NT2/D1 (cell line): ENCODE results near the gene GNPNAT1.

ENCODE experiments used
- DNase-seq: peaks from one replicate; pipeline ENCODE4 v3.0.0-alpha.2; 2011; ENCODE audit warnings: low read depth, low spot score
- H3K27me3 ChIP-seq: 2 replicates; pipeline ENCODE4 v1.6.0; 2011; ENCODE audit warnings: mild to moderate bottlenecking; ENCODE audit not compliant: insufficient read length, insufficient read depth
- H3K36me3 ChIP-seq: 2 replicates; pipeline ENCODE4 v1.6.1; 2011; ENCODE audit warnings: mild to moderate bottlenecking, low read length, mixed read lengths; ENCODE audit not compliant: insufficient read depth, insufficient read length
- H3K4me1 ChIP-seq: 2 replicates; pipeline ENCODE4 v1.5.1; 2011; ENCODE audit not compliant: insufficient read depth, insufficient read length
- H3K4me3 ChIP-seq: 2 replicates; pipeline ENCODE4 v1.5.1; 2011; ENCODE audit warnings: low read depth; ENCODE audit not compliant: insufficient read length
- H3K9ac ChIP-seq: 2 replicates; pipeline ENCODE4 v1.6.0; 2011; ENCODE audit warnings: low read depth; ENCODE audit not compliant: insufficient read length
- H3K9me3 ChIP-seq: 2 replicates; pipeline ENCODE4 v1.5.1; 2011; ENCODE audit warnings: mild to moderate bottlenecking, low read length; ENCODE audit not compliant: insufficient read depth
- SUZ12 ChIP-seq: IDR thresholded peaks from 2 replicates; pipeline ENCODE4 v1.6.1; 2011; ENCODE audit not compliant: insufficient read length, insufficient read depth; ENCODE audit errors: extremely low read depth
- YY1 ChIP-seq: IDR thresholded peaks from 2 replicates; pipeline ENCODE4 v1.6.1; 2011; ENCODE audit not compliant: insufficient read length, insufficient read depth
- ZNF274 ChIP-seq: IDR thresholded peaks from 2 replicates; pipeline ENCODE4 v1.6.1; 2011; ENCODE audit warnings: mild to moderate bottlenecking, low read depth, low read length

GNPNAT1 gene

GRCh38 chr14:52791223-52792096 is at the start of gene GNPNAT1:
TSS of gene GNPNAT1 (minus strand) at chr14:52791607. CDS start at chr14:52784650, 6,957 bp downstream.
- peak within 1 kb of the TSS; percentile 82 for H3K4me3 ChIP-seq
- no peak for TF ChIP-seq ZNF274
- TF ChIP-seq SUZ12: no peak
- no peak for TF ChIP-seq YY1
- no peaks in the 10 kb centered on the region for H3K27me3 ChIP-seq
- peaks cover 4% of the 10 kb centered on the region for H3K36me3 ChIP-seq
- DNase-seq: peak; percentile 60
- no peaks in the 10 kb centered on the region for H3K9me3 ChIP-seq
- H3K9ac ChIP-seq: peak within 1 kb of the TSS; percentile 86
- H3K4me1 ChIP-seq: no peaks in the 10 kb centered on the region

DNA sequence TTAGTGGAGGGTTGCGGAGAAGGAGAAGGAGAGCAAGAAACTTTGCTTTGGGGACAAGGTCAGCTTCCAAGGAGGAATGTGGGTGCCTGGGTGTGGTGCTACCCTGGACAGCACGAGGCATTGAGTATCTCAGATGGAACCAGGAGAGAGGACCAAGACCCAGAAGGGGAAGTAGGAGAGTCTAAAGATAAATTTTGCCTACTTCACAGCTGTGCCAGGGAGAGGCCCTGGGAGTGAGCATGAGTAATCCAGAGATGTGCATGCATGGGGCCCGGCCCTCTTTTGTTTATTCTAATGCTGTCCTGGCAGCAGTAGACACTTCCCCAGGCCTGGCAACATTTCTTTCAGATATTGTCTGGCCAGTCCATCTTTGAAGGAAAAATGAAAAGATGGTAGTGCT is 49.5 kb upstream of the GNPNAT1 start:
- H3K4me1 ChIP-seq: no peaks in the 10 kb centered on the region
- no peak for DNase-seq

DNA sequence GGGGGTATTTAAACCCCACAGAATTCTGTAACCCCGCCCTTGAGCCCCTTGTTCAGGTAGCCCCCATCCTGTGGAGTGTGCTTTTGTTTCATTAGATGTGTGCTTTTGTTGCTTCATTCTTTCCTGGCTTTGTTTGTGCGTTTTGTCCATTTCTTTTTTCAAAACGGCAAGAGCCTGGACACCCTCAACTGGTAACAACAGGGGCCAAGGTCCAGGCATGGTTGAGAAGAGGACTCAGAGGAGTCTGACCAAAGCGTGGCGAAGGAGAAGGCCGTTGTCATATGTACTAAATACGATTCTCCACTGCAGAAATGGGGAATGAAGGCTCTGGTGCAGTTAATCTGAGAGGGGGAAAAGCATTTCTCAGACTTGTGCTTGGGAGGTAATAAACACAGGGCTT is 46.0 kb upstream of the GNPNAT1 start:
- Histone ChIP-seq H3K36me3 (no peaks in the 10 kb centered on the region), H3K4me3 (no peak overlapping the region), H3K27me3 (no peaks in the 10 kb centered on the region), H3K4me1 (no peaks in the 10 kb centered on the region), H3K9me3 (no peaks in the 10 kb centered on the region), H3K9ac (no peak overlapping the region)
- TF ChIP-seq ZNF274: no peak
- no peak for TF ChIP-seq YY1
- no peak for TF ChIP-seq SUZ12
- no peak for DNase-seq

More for the DNA sequence above, 49.5 kb upstream of the GNPNAT1 start:
- H3K36me3 ChIP-seq: no peaks in the 10 kb centered on the region
- H3K9me3 ChIP-seq: no peaks in the 10 kb centered on the region
- TF ChIP-seq SUZ12 (no peak), ZNF274 (no peak), YY1 (no peak)
- no peak overlapping the region for H3K9ac ChIP-seq
- H3K27me3 ChIP-seq: no peaks in the 10 kb centered on the region
- H3K4me3 ChIP-seq: no peak overlapping the region

DNA sequence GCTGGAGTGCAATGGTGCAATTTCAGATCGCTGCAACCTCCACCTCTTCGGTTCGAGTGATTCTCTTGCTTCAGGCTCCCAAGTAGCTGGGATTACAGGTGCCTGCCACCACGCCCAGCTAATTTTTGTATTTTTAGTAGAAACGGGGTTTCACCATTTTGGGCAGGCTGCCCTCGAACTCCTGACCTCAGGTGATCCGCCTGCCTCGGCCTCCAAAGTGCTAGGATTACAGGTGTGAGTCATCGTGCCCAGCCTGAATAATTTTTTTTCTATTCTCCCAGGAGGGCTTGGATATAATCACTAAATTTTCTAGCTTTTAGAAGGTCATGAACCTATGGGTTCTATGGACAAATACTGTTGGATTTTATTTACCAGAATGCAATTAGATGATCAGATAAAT is 44.7 kb upstream of the GNPNAT1 start:
- TF ChIP-seq ZNF274: no peak
- TF ChIP-seq SUZ12: no peak
- TF ChIP-seq YY1: no peak
- Histone ChIP-seq H3K27me3 (no peaks in the 10 kb centered on the region), H3K4me1 (no peaks in the 10 kb centered on the region), H3K9me3 (no peaks in the 10 kb centered on the region), H3K4me3 (no peak overlapping the region), H3K9ac (no peak overlapping the region), H3K36me3 (no peaks in the 10 kb centered on the region)
- DNase-seq: no peak

GRCh38 chr14:52835122-52835903 is 43.9 kb upstream of the GNPNAT1 start:
- no peaks in the 10 kb centered on the region for H3K9me3 ChIP-seq

GRCh38 chr14:52834440-52834842 is 43.0 kb upstream of the GNPNAT1 start:
- no peak overlapping the region for H3K4me3 ChIP-seq
- no peaks in the 10 kb centered on the region for H3K36me3 ChIP-seq
- H3K4me1 ChIP-seq: no peaks in the 10 kb centered on the region
- DNase-seq: no peak
- H3K27me3 ChIP-seq: no peaks in the 10 kb centered on the region
- no peak for TF ChIP-seq YY1
- TF ChIP-seq SUZ12: no peak
- no peak for TF ChIP-seq ZNF274
- H3K9me3 ChIP-seq: no peaks in the 10 kb centered on the region
- no peak overlapping the region for H3K9ac ChIP-seq

More at GRCh38 chr14:52835122-52835903, 43.9 kb upstream of the GNPNAT1 start:
- no peak for TF ChIP-seq ZNF274
- no peak for TF ChIP-seq YY1
- TF ChIP-seq SUZ12: no peak
- Histone ChIP-seq H3K9ac (peak overlapping the region; percentile 56), H3K36me3 (no peaks in the 10 kb centered on the region), H3K4me1 (no peaks in the 10 kb centered on the region), H3K27me3 (no peaks in the 10 kb centered on the region), H3K4me3 (no peak overlapping the region)
- peak; percentile 40 for DNase-seq

GRCh38 chr14:52833891-52834290 is 42.5 kb upstream of the GNPNAT1 start:
- H3K4me3 ChIP-seq: no peak overlapping the region
- H3K9ac ChIP-seq: no peak overlapping the region
- DNase-seq: no peak
- H3K36me3 ChIP-seq: no peaks in the 10 kb centered on the region
- H3K27me3 ChIP-seq: no peaks in the 10 kb centered on the region
- H3K4me1 ChIP-seq: no peaks in the 10 kb centered on the region
- TF ChIP-seq SUZ12 (no peak), ZNF274 (no peak), YY1 (no peak)
- no peaks in the 10 kb centered on the region for H3K9me3 ChIP-seq
